Right lobe of liver (tissue), 6 donors: ENCODE results near the gene DPP6. TPM values are rescaled to one million over a fixed set of nuclear protein-coding genes. Genes with fewer than 3 reads are reported as not detected.

Source experiments
- ATAC-seq, 4 donors: fragments of 200-7000 bp; cut with Tn5 transposase; one replicate each; pipeline ENCODE4 v1.9.1; 2020; ENCODE audit warnings: mild to moderate bottlenecking in 4 of 4, moderate library complexity in 4 of 4
- DNase-seq, 3 donors: peaks; one replicate each; pipeline ENCODE4 v3.0.0-alpha.2; 2020
- H3K27ac ChIP-seq, 3 donors: fragments of 200-600 bp; one replicate each; pipeline ENCODE4 v1.8.0; 2022
- H3K27me3 ChIP-seq, 2 donors: fragments of 200-600 bp; one replicate each; pipeline ENCODE4 v1.8.0; 2022
- H3K36me3 ChIP-seq, 4 donors: fragments of 200-600 bp; sonication (generic) in 1 of 4; one replicate each; pipeline versions ENCODE4 v1.5.1 to v1.8.0; 2017 to 2022; ENCODE audit warnings: control low read depth in 1 of 4
- H3K4me1 ChIP-seq, 4 donors: fragments of 200-600 bp; sonication (generic) in 1 of 4; one replicate each; pipeline versions ENCODE4 v1.5.1 to v1.8.0; 2017 to 2022; ENCODE audit warnings: control low read depth in 1 of 4
- H3K4me3 ChIP-seq, 3 donors: fragments of 200-600 bp; one replicate each; pipeline ENCODE4 v1.8.0; 2022
- H3K9me3 ChIP-seq, 4 donors: fragments of 200-600 bp; sonication (generic) in 1 of 4; one replicate each; pipeline versions ENCODE4 v1.5.1 to v1.8.0; 2017 to 2022; ENCODE audit warnings: control low read depth in 1 of 4
- POLR2A ChIP-seq: fragments of 450-650 bp; IDR thresholded peaks from one replicate; pipeline ENCODE4 v1.6.1; 2017; ENCODE audit warnings: antibody characterized with exemption, mild to moderate bottlenecking
- WGBS: methylation state at CpG from one replicate; pipeline ENCODE4 v1.1.6; 2018; ENCODE audit warnings: low coverage, low lambda C conversion rate; ENCODE audit not compliant: insufficient coverage; ENCODE audit errors: missing lambda C conversion rate; 5-methylcytosine and 5-hydroxymethylcytosine counted together
- intact Hi-C, 2 donors: fragments of 100-400 bp; cut with DNase I; formaldehyde crosslinking; loops; one replicate each; pipeline versions ENCODE4 v1.11.2 to v1.14.1; 2022
- total RNA-seq, 6 experiments: library from RNA; depleted of rRNA in 2 of 6; stranded (reverse); fragments of >200 nt in 2 of 6; fragmentation: NEBNext Ultra II Directional in 3 of 6; extraction: Animal tissue kit (Norgen Biotek cat#: 25700) in 3 of 6; gene quantifications; one replicate each; pipeline versions ENCODE4 v1.1.0 to v1.2.4, GENCODE V29; 2016 to 2023
- TF ChIP-seq, protein P1 (sequence below), 4 donors: fragments of 200-600 bp in 3 of 4; fragments of 450-650 bp in 1 of 4; IDR thresholded peaks; one replicate each; pipeline versions ENCODE4 v1.5.1 to v1.8.0; 2016 to 2022; ENCODE audit warnings: antibody characterized with exemption in 4 of 4, mild to moderate bottlenecking in 2 of 4
- donor health status: DM: no; HTN: yes; CAD: no.
- donor health status: DM: no; HTN: no; CAD: no.
- donor health status: DM: no; HTN: no; CAD: no.
- donor health status: DM: no; HTN: yes; CAD: no.
- donor health status: DM: no; HTN: yes; CAD: no.

The DPP6 gene
- total RNA-seq, 6 experiments from 2014 or later: not detected

DNA sequence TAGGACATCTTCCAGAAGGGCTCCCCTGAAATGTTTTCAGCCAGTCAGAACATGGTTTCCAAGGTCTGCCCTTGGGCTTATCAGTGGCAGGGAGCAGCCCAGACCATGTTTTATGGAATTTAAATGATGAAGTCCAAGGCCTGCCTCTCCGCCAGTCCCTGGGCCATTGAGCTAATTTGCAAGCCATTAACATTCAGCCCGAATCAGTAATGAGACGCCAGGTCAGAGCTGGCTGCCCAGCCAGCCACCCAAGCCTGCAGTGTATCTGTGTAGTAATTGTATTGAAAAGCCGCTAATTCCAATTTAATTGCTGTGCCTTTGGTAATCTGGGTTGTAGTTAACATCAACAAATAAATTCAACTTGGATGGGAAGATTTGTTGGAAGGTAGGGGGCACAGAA lies 819.3 kb downstream of the DPP6 start:
- no peak overlapping the region for H3K27ac ChIP-seq
- H3K4me3 ChIP-seq: no peak overlapping the region
- no peak for ATAC-seq
- H3K27me3 ChIP-seq: no peaks in the 10 kb centered on the region
- no peaks in the 10 kb centered on the region for H3K4me1 ChIP-seq
- intact Hi-C loops: no loop called here
- no peaks in the 10 kb centered on the region for H3K9me3 ChIP-seq
- DNase-seq: no peak
- WGBS: 81% methylated on average over 3 of the region's 4 CpGs
- no peaks in the 10 kb centered on the region for H3K36me3 ChIP-seq
- TF ChIP-seq, protein P1, sequence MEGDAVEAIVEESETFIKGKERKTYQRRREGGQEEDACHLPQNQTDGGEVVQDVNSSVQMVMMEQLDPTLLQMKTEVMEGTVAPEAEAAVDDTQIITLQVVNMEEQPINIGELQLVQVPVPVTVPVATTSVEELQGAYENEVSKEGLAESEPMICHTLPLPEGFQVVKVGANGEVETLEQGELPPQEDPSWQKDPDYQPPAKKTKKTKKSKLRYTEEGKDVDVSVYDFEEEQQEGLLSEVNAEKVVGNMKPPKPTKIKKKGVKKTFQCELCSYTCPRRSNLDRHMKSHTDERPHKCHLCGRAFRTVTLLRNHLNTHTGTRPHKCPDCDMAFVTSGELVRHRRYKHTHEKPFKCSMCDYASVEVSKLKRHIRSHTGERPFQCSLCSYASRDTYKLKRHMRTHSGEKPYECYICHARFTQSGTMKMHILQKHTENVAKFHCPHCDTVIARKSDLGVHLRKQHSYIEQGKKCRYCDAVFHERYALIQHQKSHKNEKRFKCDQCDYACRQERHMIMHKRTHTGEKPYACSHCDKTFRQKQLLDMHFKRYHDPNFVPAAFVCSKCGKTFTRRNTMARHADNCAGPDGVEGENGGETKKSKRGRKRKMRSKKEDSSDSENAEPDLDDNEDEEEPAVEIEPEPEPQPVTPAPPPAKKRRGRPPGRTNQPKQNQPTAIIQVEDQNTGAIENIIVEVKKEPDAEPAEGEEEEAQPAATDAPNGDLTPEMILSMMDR (IDR thresholded peaks at IDR 0.05): no peak
- no peak for TF ChIP-seq POLR2A

DNA sequence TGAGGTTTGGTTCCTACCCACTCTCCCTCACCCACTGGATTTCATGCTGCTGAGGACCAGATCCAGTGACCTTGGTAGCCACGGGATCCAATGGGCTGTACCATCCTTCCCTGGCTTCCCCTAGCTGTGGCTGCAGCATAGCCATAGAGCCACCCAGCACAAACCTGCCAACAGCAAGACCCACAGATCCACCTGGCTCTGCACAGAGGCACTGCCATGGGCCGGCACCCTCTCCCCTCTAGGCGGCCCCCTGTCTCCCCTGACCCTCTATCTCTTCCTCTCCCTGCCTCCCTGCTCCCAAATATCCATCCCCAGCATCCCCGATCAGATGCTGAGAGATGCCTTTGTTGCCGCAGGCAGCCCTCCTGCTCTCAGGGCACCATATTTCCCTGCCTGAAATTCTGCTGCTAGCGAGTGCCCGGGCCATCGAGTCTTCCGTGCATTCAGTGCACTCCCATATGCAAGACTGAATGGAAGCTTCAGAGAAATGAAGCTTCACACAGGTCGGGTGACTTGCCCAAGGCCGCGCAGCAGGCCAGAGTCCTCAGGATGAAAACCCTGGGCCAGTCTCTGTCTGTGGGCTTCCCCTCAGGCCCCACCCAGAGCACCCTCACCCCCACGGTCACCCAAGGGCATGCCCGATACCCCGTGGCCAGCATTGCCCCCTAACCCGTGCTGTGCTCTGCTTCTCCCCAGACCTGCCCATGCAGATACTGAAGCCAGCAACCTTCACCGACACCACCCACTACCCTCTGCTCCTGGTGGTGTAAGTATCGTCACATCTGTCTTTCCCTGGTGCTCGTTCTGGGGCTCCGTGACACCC lies 819.9 kb downstream of the DPP6 start:
- DNase-seq (no peak), ATAC-seq (no peak)
- no peaks in the 10 kb centered on the region for H3K4me1 ChIP-seq
- H3K4me3 ChIP-seq: no peak overlapping the region
- TF ChIP-seq POLR2A: no peak
- H3K27me3 ChIP-seq: no peaks in the 10 kb centered on the region
- no peaks in the 10 kb centered on the region for H3K36me3 ChIP-seq
- H3K9me3 ChIP-seq: no peaks in the 10 kb centered on the region
- intact Hi-C loops: no loop called here
- no peak overlapping the region for H3K27ac ChIP-seq
- 60% methylated on average over 7 of the region's 20 CpGs for WGBS

DNA sequence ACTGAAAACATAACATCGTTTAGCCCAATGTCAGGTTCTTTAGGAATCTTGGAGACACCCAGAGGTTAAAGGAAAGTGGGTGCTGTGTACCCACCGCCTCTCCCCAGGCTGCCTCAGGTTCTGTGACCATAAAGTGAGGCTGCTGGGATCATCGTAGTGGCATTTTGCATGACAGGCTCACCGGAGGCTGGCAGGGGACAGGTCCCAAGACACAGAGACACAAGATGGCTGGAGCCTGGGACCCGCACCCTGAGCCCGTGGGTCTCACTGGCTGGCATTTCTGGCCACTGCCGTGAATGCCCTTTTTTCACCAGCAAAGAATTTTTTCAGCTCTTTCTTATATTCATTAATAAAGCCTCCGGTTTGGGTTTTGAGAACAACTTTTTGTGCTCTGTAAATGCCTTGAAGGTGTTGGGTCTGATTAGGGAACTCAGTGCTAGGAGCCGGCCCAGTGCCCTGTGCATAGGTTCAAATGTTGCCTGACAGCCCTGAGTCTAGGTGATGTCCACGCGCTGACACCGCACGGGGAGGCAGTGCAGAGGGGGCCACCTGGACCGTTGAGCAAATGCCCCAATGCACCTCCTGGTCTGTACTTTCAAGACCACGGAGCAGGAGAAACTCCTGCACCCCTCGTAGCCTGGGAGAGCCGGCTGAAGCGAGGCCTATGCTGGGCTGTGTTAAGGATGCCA lies 820.8 kb downstream of the DPP6 start:
- H3K4me1 ChIP-seq: no peaks in the 10 kb centered on the region
- no peaks in the 10 kb centered on the region for H3K27me3 ChIP-seq
- DNase-seq (no peak), ATAC-seq (no peak)
- H3K4me3 ChIP-seq: no peak overlapping the region
- no peaks in the 10 kb centered on the region for H3K36me3 ChIP-seq
- no peak overlapping the region for H3K27ac ChIP-seq
- WGBS: 20% methylated on average over 1 of the region's 18 CpGs
- intact Hi-C loops: no loop called here
- no peaks in the 10 kb centered on the region for H3K9me3 ChIP-seq
- TF ChIP-seq POLR2A: no peak
- TF ChIP-seq, protein P1 (IDR thresholded peaks at IDR 0.05): no peak

DNA sequence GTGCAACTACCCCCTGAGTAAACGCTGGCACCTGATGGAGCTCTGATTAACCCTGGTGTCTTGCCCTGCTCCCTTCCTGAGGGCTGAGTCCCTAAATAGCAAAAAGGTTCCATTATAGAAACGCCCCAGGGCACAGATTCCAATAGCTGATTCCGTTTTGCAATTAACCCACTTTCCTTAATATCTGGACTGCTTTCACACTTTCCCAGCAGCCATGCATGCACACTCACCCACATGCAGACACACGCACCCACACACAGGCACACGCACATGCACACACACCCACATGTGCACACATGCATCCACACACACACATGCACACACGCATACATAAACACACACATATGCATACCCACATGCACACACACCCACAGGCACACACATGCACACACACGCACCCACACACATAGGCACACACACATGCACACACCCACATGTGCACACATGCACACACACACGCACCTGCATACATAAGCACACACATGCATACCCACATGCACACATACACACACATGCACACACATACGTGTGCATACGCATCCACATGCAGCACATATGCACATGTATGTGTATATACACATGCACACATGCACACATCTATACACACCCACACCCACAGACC lies 821.4 kb downstream of the DPP6 start:
- TF ChIP-seq POLR2A: no peak
- TF ChIP-seq, protein P1 (IDR thresholded peaks at IDR 0.05): no peak
- ATAC-seq (no peak), DNase-seq (peak in 1 of 3 donors; percentile 4)
- Histone ChIP-seq H3K27ac (no peak overlapping the region), H3K27me3 (no peaks in the 10 kb centered on the region), H3K4me1 (no peaks in the 10 kb centered on the region), H3K4me3 (no peak overlapping the region), H3K9me3 (no peaks in the 10 kb centered on the region), H3K36me3 (no peaks in the 10 kb centered on the region)
- intact Hi-C loops: no loop called here
- WGBS: 81% methylated on average over 7 of the region's 10 CpGs
